ENCODE results near the gene RAB8B.
A peak's percentile ranks its signal among the peaks of the same experiment; 100 is the strongest.
"Not testable (repeated sequence)": the region's sequence is repeated elsewhere in the genome, so short reads cannot be mapped to it uniquely, and the experiment has no call there.

Gene RAB8B

GRCh38 chr15:63210151-63211091 is 21.0 kb downstream of the RAB8B start:
- DNase-seq (ENCODE audit: low spot score): no peak

DNA sequence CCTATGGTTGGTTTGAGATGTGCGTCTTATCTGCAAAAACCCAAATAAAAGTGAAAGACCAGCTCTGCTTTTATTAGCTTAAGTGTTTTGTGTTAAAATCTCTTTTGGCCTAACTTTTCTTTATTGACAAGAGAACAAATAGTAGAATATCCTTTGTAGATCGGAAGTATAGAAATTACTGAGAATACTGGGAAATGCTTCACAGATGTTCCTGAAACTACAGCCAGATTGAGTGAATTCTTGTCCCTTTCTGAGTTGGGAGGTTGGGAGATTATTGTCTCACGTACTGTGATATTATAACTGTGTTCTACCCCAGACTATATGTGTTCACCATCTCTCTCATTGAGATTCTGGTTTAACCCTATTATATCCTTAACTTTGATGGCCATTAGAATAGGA is 21.7 kb downstream of the RAB8B start:
- no peak for DNase-seq (ENCODE audit: low spot score)

GRCh38 chr15:63211549-63211948 is 22.1 kb downstream of the RAB8B start:
- no peak for DNase-seq (ENCODE audit: low spot score)

- DNase-seq (ENCODE audit: low spot score): no peak
Measured at GRCh38 chr15:63212050-63213004, 22.9 kb downstream of the RAB8B start.

- no peak for DNase-seq (ENCODE audit: low spot score)
Measured at GRCh38 chr15:63218100-63218808, 28.8 kb downstream of the RAB8B start.

- no peak for DNase-seq (ENCODE audit: low spot score)
Measured at GRCh38 chr15:63219196-63219710, 29.8 kb downstream of the RAB8B start.

- DNase-seq (ENCODE audit: low spot score): peak; percentile 58
Measured at GRCh38 chr15:63221346-63221745, 31.9 kb downstream of the RAB8B start.

- no peak for DNase-seq (ENCODE audit: low spot score)
Measured at GRCh38 chr15:63223463-63223862, 34.1 kb downstream of the RAB8B start.

DNA sequence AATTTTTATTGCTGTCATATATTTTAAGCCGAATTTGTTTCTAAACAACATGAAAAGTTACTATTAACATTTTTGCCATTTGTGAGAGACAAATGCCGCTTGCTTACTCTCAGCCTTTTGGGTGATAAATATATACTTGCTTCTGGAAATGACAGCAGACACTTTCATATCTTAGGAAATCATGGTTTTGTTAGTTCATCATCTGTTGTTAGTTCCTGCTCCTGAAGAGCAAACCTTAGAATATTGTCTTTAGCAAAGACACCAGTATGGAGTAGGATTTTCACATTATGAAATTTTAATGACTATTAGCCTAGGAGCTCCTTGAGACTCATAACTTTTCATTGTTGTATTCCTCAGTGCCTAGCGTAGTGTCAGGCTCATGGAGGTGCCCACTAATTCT is 36.0 kb downstream of the RAB8B start:
- no peak for DNase-seq (ENCODE audit: low spot score)

DNA sequence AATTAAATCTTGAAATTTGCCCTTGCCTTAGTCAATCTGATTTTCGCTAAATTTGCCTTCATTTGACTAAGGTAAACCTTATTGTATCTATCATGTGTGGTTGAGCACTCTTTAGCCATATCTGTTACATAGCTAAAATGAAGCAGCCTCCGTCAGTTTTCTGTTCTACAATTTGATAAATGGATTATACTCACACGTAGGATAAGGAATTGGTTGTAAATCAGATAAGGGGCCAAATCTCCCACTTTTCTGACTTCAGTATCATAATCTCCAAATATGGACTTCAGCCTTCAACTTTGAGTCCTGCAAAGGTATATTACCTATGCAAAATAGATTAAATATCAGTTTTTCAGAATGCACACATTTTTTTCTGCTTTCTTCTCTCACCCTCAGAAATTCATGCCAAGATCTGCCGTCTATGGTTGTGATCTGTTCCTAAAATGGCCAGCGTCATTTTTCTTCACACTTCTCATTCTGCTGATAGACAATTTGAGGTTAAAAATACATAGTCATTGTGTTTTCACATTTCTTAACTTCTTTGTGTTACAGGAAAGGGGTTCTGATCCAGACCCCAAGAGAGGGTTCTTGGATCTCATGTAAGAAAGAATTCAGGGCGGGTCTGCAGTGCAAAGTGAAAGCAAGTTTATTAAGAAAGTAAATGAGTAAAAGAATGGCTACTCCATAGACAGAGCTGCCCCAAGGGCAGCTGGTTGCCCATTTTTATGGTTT is 36.9 kb downstream of the RAB8B start:
- no peak for DNase-seq (ENCODE audit: low spot score)

DNA sequence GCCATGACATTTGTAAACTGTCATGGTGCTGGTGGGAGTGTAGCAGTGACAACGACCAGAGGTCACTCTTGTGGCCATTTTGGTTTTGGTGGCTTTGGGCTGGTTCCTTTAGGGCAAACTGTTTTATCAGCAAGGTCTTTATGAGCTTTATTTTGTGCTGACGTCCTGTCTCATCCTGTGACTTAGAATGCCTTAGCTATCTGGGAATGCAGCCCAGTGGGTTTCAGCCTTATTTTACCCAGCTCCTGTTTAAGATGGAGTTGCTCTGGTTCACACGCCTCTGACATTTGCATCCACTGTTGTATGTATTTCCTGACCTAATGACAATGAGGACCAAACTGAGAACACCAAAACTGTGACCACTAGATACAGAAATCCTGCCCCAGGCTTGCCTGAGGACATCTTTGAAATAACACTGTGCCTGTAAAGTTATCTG is 37.6 kb downstream of the RAB8B start:
- no peak for DNase-seq (ENCODE audit: low spot score)

DNA sequence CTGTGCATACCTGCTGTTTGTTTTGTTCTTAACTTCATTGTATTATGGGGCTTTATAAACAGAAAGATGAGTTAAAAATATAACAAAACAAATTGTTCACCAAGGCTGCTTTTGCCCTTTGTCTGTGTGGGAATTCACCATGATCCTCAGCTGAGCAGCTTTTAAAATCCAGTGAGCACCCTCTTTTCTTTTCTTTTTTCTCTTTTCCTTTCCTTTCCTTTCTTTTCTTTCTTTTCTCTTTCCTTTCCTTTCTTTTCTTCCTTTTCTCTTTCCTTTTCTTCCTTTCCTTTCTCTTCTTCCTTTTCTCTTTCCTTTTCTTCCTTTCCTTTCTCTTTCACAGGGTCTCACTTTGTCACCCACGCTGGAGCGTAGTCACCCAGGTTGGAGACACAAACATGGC is 38.3 kb downstream of the RAB8B start:
- no peak for DNase-seq (ENCODE audit: low spot score)

DNA sequence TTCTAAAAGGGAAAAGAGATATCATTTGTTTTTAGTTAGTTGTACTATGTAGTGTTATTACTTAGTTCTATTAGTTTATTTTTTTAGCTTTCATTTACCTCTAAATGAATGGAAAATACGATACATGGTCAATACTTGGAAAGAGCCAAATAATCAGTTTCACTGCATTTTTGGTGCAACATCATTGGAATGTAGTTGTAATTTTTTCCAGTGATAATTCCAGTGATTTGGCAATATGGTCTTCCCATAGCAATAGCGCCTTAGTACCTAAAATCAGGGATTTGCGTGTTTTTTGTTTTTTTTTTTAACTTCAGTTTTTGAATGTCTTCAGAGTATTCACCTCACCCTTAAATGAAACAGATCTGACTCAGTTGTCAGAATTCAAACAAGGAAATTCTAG is 41.8 kb downstream of the RAB8B start:
- DNase-seq (ENCODE audit: low spot score): no peak

GRCh38 chr15:63231706-63232105 is 42.3 kb downstream of the RAB8B start:
- DNase-seq (ENCODE audit: low spot score): no peak

- DNase-seq (ENCODE audit: low spot score): no peak
Measured at GRCh38 chr15:63232405-63232804, 43.0 kb downstream of the RAB8B start.

- DNase-seq (ENCODE audit: low spot score): no peak
Measured at GRCh38 chr15:63232943-63233342, 43.5 kb downstream of the RAB8B start.

DNA sequence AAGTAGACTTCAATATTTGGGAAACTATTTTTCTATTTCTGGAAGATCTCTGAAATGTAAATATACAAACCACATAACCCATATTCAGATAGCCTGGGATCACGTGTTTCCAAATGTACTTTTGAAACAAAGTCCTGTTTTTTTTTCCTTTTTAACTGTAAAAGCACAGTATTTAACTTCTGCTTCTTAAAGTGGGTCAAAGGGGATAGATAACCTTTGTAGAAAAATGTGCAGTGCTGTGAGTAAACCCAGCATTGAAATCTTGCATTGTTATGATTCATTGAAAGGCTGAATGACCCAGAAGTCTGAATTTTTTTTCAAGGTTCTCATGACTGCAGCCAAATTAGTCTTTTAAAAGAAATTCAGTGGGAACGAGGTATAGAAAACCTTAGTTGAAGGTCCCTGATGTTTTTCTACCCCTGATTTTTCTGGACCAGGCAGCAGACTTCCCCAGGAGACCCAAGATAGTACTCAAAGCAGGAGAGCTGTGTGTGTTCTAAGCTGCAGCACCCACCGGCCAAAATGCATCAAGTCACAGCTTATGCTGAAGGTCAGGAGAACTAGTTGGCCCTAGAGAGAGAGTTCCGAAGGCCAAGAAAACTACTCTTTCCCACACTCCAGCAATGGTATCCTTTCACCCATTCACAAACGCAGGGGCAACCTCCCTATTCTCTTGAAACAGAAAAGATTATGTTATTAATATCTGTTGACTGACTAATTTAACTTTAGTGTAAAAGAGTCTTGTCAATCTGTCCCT is 44.4 kb downstream of the RAB8B start:
- no peak for DNase-seq (ENCODE audit: low spot score)

DNA sequence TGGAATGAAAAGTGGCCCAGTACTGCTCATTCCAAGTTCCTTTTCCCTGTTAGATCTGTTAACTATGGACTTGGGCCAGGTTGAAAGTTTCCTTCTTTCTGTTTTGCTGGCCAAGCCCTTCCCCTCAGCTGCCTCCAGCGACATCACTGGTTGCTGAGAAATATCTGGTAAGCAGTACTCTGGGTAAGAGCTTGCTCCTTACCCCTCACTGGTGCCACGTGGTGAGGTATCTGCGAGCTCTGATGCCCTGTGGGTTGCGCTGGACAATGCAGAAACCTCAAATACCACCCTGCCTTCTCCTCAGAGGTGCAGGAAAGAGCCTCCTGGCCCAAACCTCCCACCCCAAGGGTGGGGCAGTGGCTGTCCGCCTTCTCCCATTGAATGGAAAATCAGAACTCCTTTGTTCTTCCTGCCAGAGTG is 45.1 kb downstream of the RAB8B start:
- no peak for DNase-seq (ENCODE audit: low spot score)

GRCh38 chr15:63236272-63236671 is 46.9 kb downstream of the RAB8B start:
- no peak for DNase-seq (ENCODE audit: low spot score)

DNA sequence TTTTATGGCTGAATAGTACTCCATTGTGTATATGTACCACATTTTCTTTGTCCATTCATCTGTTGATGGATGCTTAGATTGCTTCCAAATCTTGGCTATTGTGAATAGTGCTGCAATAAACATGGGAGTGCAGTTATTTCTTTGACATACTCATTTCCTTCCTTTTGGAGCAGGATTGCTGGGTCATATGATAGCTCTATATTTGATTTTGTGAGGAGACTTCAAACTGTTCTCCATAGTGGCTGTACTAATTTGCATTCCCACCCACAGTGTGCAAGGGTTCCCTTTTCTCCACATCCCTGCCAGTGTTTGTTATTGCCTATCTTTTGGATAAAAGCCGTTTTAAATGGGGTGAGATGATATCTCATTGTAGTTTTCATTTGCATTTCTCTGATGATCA is 47.7 kb downstream of the RAB8B start:
- DNase-seq (ENCODE audit: low spot score): not testable (repeated sequence)
